Breast epithelium (tissue), 4 donors: ENCODE measurements around the gene STK4. TPM values are rescaled to one million over a fixed set of nuclear protein-coding genes. Genes with fewer than 3 reads are reported as not detected.

Experiments used
- DNase-seq, 2 donors: peaks; one replicate each; pipeline ENCODE4 v3.0.0-alpha.2; 2019; ENCODE audit warnings: low spot score in 2 of 2
- H3K27ac ChIP-seq, 2 donors: fragments of 200-600 bp; sonication (generic) in 1 of 2; one replicate each; pipeline ENCODE4 v1.5.1; 2016 to 2019; ENCODE audit warnings: mild to moderate bottlenecking in 1 of 2
- H3K27me3 ChIP-seq, 2 donors: fragments of 200-600 bp; sonication (generic) in 1 of 2; one replicate each; pipeline versions ENCODE4 v1.5.1 to v1.6.0; 2017 to 2019; ENCODE audit warnings: control low read depth in 1 of 2, mild to moderate bottlenecking in 1 of 2
- H3K36me3 ChIP-seq: fragments of 200-600 bp; one replicate; pipeline ENCODE4 v1.5.1; 2019
- H3K4me1 ChIP-seq, 2 donors: fragments of 200-600 bp; sonication (generic); one replicate each; pipeline ENCODE4 v1.5.1; 2016 to 2019; ENCODE audit warnings: control low read depth in 1 of 2
- H3K4me3 ChIP-seq, 3 donors: fragments of 200-600 bp; sonication (generic); 1 replicate in 2 of 3; 2 replicates in 1 of 3; pipeline ENCODE4 v1.5.1; 2016 to 2019; ENCODE audit warnings: mild to moderate bottlenecking in 3 of 3, moderate library complexity in 2 of 3
- H3K9me3 ChIP-seq, 2 donors: fragments of 200-600 bp; sonication (generic) in 1 of 2; one replicate each; pipeline ENCODE4 v1.5.1; 2016 to 2019; ENCODE audit warnings: control low read depth in 1 of 2
- CTCF ChIP-seq, 3 donors: fragments of 450-650 bp; IDR thresholded peaks; one replicate each; pipeline ENCODE4 v1.5.1; 2016 to 2017; ENCODE audit warnings: antibody characterized with exemption in 3 of 3, mild to moderate bottlenecking in 3 of 3, moderate library complexity in 3 of 3
- POLR2A ChIP-seq: fragments of 450-650 bp; IDR thresholded peaks from one replicate; pipeline ENCODE4 v1.6.1; 2016; ENCODE audit warnings: antibody characterized with exemption, mild to moderate bottlenecking, moderate library complexity
- POLR2AphosphoS5 ChIP-seq, 3 donors: sonication (generic); formaldehyde crosslinking; IDR thresholded peaks; one replicate each; pipeline ENCODE4 v1.6.1; 2017; ENCODE audit warnings: antibody characterized with exemption in 3 of 3
- intact Hi-C: fragments of 100-400 bp; cut with DNase I; formaldehyde crosslinking; loops from one replicate; pipeline ENCODE4 v1.15.1; 2023; ENCODE audit warnings: low total_unique reads
- total RNA-seq, 3 donors: library from RNA; depleted of rRNA; stranded (reverse); fragments of >200 nt; gene quantifications; one replicate each; pipeline ENCODE4 v1.1.0, GENCODE V29; 2016

Gene STK4
- total RNA-seq, 3 donors from 2014 or later: 33.1 to 35.3 (median 34.7) TPM

- Histone ChIP-seq H3K27ac (no peak overlapping the region), H3K36me3 (no peaks in the 10 kb centered on the region), H3K9me3 (peaks cover 0 to 1% of the 10 kb centered on the region in 2 donors), H3K4me3 (no peak overlapping the region), H3K27me3 (no peaks in the 10 kb centered on the region), H3K4me1 (no peaks in the 10 kb centered on the region)
- intact Hi-C loops: no loop called here
- TF ChIP-seq CTCF (IDR thresholded peaks at IDR 0.05) (no peak), POLR2A (no peak), POLR2AphosphoS5 (IDR thresholded peaks at IDR 0.05) (no peak)
- DNase-seq: no peak
Observed at GRCh38 chr20:45087814-45088213, 121.5 kb downstream of the STK4 start.

GRCh38 chr20:45088247-45088646 is 121.9 kb downstream of the STK4 start:
- no peaks in the 10 kb centered on the region for H3K9me3 ChIP-seq
- H3K27me3 ChIP-seq: no peaks in the 10 kb centered on the region
- TF ChIP-seq POLR2AphosphoS5 (IDR thresholded peaks at IDR 0.05) (no peak), POLR2A (no peak), CTCF (IDR thresholded peaks at IDR 0.05) (no peak)
- no peak overlapping the region for H3K27ac ChIP-seq
- no peak for DNase-seq
- H3K4me3 ChIP-seq: no peak overlapping the region
- no peaks in the 10 kb centered on the region for H3K4me1 ChIP-seq
- no peaks in the 10 kb centered on the region for H3K36me3 ChIP-seq
- intact Hi-C loops: no loop called here

GRCh38 chr20:45090481-45090880 is 124.2 kb downstream of the STK4 start:
- Histone ChIP-seq H3K36me3 (no peaks in the 10 kb centered on the region), H3K4me1 (no peaks in the 10 kb centered on the region), H3K9me3 (no peaks in the 10 kb centered on the region), H3K4me3 (no peak overlapping the region), H3K27ac (no peak overlapping the region), H3K27me3 (no peaks in the 10 kb centered on the region)
- no peak for DNase-seq
- TF ChIP-seq POLR2A: no peak
- no peak for TF ChIP-seq CTCF (IDR thresholded peaks at IDR 0.05)
- no peak for TF ChIP-seq POLR2AphosphoS5 (IDR thresholded peaks at IDR 0.05)
- intact Hi-C loops: no loop called here

- no peak for TF ChIP-seq POLR2AphosphoS5 (IDR thresholded peaks at IDR 0.05)
- no peak for TF ChIP-seq POLR2A
- TF ChIP-seq CTCF (IDR thresholded peaks at IDR 0.05): no peak
- no peaks in the 10 kb centered on the region for H3K36me3 ChIP-seq
- DNase-seq: no peak
- no peaks in the 10 kb centered on the region for H3K4me1 ChIP-seq
- no peak overlapping the region for H3K27ac ChIP-seq
- H3K4me3 ChIP-seq: no peak overlapping the region
- intact Hi-C loops: no loop called here
- H3K9me3 ChIP-seq: no peaks in the 10 kb centered on the region
- H3K27me3 ChIP-seq: peaks cover 0 to 6% of the 10 kb centered on the region in 2 donors
Observed at GRCh38 chr20:45091366-45091765, 125.1 kb downstream of the STK4 start.

GRCh38 chr20:45092898-45093297 is 126.6 kb downstream of the STK4 start:
- intact Hi-C loops: no loop called here
- DNase-seq: no peak
- H3K27ac ChIP-seq: no peak overlapping the region

More at GRCh38 chr20:45092898-45093297, 126.6 kb downstream of the STK4 start:
- H3K27me3 ChIP-seq: peaks cover 2 to 21% of the 10 kb centered on the region in 2 donors
- H3K36me3 ChIP-seq: no peaks in the 10 kb centered on the region
- no peaks in the 10 kb centered on the region for H3K9me3 ChIP-seq
- TF ChIP-seq POLR2A (no peak), POLR2AphosphoS5 (IDR thresholded peaks at IDR 0.05) (no peak), CTCF (IDR thresholded peaks at IDR 0.05) (no peak)
- H3K4me3 ChIP-seq: no peak overlapping the region
- no peaks in the 10 kb centered on the region for H3K4me1 ChIP-seq
